ENCODE measurements around the gene SORCS2.
A peak's percentile ranks its signal among the peaks of the same experiment; 100 is the strongest.

The SORCS2 gene

DNA sequence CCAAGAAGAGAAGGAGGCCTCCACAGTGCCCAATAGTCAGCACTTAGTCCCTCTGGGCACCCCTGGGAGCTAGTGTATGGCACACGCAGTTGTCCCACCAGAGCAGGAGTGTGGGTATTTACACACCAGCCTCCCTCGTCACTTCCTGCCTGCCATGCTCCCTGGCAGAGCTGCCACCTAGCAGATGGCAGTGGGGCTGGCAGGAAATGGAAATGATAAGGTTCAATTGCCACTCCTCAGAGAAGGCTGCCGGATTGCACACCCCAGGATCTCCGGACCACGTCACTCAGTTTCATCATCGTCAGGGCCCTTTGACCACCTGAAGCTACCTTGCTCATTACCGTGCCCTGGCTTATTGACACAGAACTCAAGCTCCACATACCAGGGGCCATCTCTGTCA lies 415.7 kb downstream of the SORCS2 start:
- H3K27ac ChIP-seq = no peak overlapping the region
- TF ChIP-seq, protein P1, sequence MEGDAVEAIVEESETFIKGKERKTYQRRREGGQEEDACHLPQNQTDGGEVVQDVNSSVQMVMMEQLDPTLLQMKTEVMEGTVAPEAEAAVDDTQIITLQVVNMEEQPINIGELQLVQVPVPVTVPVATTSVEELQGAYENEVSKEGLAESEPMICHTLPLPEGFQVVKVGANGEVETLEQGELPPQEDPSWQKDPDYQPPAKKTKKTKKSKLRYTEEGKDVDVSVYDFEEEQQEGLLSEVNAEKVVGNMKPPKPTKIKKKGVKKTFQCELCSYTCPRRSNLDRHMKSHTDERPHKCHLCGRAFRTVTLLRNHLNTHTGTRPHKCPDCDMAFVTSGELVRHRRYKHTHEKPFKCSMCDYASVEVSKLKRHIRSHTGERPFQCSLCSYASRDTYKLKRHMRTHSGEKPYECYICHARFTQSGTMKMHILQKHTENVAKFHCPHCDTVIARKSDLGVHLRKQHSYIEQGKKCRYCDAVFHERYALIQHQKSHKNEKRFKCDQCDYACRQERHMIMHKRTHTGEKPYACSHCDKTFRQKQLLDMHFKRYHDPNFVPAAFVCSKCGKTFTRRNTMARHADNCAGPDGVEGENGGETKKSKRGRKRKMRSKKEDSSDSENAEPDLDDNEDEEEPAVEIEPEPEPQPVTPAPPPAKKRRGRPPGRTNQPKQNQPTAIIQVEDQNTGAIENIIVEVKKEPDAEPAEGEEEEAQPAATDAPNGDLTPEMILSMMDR (conservative IDR thresholded peaks at IDR 0.05) = no peak

DNA sequence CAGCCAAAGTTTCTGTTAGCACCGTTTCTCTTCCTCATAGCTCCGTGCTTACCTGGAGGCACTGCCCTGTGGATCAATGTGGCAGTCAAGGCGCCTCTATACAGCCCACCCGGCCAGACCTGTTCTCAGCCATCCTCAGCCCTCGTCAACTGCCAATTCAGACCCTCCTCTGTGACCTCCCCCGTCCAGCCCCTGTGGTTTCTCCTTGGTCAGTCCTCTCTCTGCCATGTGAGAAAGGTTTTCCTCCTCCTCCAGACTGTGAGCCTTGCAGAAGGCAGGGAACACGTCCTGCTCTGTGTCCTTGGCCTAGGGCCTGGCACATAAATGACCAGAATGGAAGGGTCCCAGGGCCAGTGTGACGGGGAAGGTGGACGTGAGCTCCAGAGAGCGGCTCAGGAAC lies 417.0 kb downstream of the SORCS2 start:
- TF ChIP-seq, protein P1 (conservative IDR thresholded peaks at IDR 0.05) = no peak
- no peak overlapping the region for H3K27ac ChIP-seq

DNA sequence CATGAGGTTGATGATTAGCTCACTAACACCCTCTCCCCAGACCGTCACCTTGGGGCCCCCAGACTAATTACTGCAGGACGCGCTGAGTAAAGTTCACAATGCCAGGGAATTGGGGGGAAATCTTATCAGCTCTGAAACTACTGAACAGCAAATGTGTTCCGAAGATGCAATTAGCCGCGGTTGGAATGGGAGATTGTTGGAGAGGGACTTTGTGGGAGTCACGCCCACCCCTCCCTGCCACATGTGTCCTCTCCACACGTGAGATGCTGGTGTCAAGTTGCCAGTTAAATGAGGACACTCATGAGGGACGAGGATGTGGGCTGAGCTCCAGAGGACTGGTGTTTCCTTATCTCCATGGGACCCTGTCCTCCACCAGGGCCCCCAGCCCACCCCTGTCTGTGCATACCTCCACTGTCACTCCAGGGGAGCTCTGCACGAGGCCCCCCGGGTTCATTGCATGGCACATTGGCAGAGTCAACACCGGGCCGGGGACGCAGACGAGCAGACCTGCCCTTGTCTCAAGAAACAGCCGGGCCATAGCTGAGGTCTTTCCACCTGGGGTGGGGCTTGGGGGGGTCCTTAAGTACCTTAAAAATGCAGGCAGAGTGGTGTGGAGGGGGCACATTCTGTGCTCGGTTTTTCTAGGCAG lies 417.8 kb downstream of the SORCS2 start:
- H3K27ac ChIP-seq = no peak overlapping the region
- TF ChIP-seq, protein P1 (conservative IDR thresholded peaks at IDR 0.05) = no peak

DNA sequence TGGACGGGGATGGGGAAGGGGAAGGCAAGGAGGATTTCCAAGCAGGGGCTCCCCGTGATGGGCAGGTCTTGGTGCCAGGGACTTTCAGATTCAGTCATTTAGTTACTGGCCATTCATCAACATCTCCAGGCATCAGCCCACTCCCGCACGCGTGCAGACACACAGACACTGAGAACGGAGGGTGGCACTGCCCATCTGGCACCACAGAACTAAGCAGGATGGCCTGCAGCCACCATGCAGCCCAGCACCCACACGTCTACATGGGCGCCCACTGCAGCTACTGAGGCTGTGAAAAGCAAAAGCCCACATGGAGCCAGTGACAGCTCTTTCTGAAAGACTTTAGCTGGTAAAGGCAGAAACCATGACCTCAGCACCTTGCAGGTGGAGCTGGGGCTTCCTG lies 418.5 kb downstream of the SORCS2 start:
- no peak overlapping the region for H3K27ac ChIP-seq
- TF ChIP-seq, protein P1 (conservative IDR thresholded peaks at IDR 0.05) = no peak

DNA sequence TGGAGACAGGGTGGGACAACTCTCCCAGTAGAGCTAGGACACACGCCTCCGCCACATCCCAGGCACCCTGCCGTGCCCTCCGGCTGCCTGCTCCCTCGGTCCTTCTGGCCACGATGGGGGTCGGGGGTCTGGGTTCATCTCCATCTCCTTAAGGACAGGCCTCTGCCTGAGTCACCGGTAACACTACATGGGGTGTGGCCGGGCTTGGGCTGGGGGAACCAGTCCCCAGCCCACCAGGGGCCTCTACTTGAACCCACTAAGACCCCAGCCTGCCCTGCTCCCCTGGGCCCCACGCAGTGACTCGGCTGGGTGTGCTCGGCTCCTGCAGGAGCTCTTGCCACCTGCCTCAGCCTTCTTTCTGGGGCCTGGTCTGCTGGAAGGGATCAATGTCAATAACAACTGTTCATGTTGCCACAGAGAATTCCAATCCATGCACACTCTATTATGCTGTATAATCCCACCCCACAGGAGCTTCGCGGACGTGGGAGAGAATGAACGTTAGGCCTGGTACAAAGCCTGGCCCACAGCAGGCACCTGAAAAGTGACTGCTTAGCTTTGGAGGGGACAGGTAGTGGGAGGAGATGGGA lies 420.1 kb downstream of the SORCS2 start:
- TF ChIP-seq, protein P1 (conservative IDR thresholded peaks at IDR 0.05) = no peak
- no peak overlapping the region for H3K27ac ChIP-seq

DNA sequence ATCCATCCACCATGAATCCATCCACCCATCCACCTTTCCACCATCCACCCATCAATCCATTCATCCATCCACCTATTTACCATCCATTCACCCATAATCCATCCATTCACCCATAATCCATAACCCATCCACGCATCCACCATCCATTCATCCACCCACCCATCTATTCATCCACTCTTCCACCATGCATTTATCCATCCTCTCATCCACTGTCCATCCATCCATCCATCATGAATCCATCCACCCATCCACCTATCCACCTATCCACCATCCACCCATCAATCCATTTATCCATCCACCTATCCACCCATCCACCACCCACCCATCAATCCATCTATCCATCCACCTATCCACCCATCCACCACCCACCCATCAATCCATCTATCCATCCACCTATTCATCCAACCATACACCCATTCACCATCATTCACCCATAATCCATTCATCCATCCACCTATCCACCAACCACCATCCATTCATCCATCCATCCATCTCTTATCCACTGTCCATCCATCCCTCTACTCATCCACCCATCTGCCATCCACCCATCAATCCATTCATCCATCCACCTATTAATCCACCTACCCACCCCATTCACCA lies 422.1 kb downstream of the SORCS2 start:
- H3K27ac ChIP-seq = no peak overlapping the region
- TF ChIP-seq, protein P1 (conservative IDR thresholded peaks at IDR 0.05) = no peak

DNA sequence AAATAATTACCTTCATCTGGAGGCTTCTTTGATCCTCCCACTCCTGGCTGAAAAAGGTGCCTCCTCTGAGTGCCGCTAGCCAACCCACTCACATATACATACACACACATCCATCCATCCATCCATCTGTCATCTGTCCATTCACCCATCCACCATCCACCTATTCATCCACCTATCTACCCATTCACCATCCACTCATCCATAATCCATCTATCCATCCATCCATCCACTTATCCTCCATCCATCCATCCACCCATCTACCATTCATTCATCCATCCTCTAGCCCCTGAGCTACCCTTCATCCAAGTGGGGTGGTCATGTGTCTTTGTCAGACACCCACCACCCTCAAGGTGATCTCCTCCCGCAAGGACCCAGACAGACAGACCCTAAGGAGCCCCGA lies 423.9 kb downstream of the SORCS2 start:
- TF ChIP-seq, protein P1 (conservative IDR thresholded peaks at IDR 0.05) = no peak
- peak overlapping the region; percentile 29 for H3K27ac ChIP-seq
